ENCODE results near the gene SDK2.
"Not testable (repeated sequence)": the region's sequence is repeated elsewhere in the genome, so short reads cannot be mapped to it uniquely, and the experiment has no call there.

SDK2 gene

GRCh38 chr17:73474370-73474988, 169.8 kb downstream of the SDK2 start:
- DNase-seq, result peak; percentile 72

- not testable (repeated sequence) for DNase-seq
Measured at GRCh38 chr17:73472715-73473114, 171.5 kb downstream of the SDK2 start.

DNA sequence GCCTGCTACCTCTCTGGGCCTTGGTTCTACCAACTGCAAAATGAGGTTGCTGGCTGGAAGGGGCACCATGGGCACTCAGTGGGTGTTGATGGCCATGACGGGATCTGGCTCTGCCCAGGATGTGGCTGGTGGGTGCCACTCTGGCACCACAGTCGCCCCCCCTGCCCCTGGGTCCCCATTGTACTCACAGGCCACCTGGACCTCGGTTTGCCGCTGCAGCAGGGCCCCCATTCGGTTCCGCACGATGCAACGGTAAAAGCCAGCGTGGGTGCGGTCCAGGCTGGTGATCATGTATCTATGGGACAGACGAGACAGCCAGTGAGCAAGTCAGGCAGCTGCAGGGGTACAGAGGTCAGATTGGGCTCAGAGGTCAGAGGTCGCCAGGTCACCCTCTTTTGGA, 172.3 kb downstream of the SDK2 start:
- no peak for DNase-seq

DNA sequence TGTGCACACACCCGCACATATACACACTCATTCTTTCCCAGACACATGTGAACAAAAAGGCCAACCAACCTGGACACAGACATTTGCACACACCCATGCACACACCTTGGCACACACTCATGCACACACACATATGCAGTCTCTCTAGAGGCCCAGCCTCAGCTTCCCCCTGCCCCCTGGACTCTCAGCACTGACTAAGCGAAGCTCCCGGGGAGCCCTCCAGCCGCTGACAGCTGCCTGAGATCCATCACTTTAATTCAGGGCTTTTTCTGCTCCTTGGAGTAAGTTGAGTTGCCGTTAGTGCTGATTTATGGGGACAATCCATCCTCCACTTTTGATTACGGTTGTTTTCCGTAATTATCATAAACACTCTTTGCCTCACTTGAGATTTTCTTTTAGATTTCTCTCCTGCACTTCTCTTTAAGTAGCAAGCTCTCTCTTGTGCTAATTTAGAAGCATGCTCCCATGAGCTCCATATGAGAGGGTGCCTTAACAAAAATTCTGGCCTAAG, 173.9 kb downstream of the SDK2 start:
- no peak for DNase-seq

GRCh38 chr17:73469311-73469710, 174.9 kb downstream of the SDK2 start:
- no peak for DNase-seq

- no peak for DNase-seq
Measured at GRCh38 chr17:73468221-73468620, 176.0 kb downstream of the SDK2 start.

DNA sequence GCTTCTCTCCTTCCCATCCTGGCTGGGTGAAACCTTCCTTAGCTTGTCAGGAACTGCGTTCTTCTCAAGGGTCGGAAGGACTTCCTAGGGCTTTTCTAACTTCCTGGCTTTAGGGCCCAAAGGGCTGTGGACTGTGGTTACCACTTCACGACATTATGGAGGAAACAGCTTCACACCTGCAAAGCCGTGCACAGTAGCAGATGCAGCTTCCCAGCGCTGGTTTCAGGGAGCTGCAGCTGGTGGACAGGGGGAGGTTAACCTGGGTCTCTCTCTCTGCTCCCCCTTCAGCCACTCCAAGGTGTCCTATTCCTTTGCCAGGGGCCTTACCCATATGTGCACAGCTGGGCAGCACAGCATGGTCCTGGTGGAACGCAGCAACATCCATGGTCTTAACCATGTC, 176.6 kb downstream of the SDK2 start:
- DNase-seq, result no peak

- no peak for DNase-seq
Measured at GRCh38 chr17:73466704-73467433, 177.4 kb downstream of the SDK2 start.

DNA sequence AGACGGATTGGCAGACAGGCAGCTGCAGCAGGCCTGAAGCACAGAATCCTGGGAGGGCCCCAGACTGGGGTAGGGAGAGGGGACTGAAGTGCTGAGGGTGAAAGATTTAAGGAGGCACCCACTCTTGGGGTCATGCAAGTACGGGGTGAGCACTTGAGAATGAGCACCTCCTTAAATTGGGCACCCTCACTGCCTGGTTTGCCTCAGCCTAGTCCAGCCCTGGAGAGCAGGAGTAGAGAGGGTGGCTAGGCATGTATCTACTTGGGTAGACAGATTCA, 178.4 kb downstream of the SDK2 start:
- no peak for DNase-seq

- no peak for DNase-seq
Measured at GRCh38 chr17:73465130-73465952, 178.9 kb downstream of the SDK2 start.

GRCh38 chr17:73464447-73464846, 179.8 kb downstream of the SDK2 start:
- DNase-seq, result no peak

- no peak for DNase-seq
Measured at GRCh38 chr17:73463821-73464220, 180.4 kb downstream of the SDK2 start.

DNA sequence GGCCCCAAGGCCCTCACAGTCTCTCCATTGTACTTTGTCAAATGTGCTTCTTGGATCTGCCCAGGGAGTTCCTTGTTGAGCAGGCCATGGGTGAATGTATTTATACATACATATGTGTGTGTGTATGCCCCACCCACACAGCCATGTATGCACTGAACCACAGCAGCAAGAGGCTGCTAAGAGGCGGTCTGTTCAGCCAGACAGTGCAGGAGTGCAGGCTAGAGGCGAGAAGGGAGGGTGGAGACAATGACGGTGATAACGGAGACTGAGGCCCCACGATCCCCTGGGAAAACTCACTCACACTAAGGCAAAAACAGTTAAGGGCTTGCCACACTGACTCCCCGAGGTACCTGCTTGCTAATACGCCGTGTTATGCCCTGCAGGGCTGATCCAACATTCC, 181.4 kb downstream of the SDK2 start:
- DNase-seq, result peak; percentile 53

DNA sequence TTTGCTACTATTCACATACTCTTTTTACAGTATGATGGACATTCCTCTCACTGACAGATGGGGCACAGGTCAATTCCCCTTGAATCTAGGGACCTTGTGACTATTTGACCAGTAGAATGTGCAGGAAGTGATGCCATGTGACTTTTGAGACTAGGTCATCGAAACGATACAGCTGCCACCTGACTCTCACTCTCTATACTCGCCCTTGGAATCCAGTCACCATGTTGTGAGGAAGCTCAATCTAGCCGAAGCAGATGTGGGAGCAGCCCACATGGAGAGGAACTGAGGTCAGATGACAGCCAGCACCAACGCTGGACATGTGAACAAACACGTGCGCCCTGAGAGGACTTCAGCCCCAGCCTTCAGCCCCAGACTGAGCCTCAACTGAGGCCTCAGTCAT, 184.3 kb downstream of the SDK2 start:
- DNase-seq, result no peak

DNA sequence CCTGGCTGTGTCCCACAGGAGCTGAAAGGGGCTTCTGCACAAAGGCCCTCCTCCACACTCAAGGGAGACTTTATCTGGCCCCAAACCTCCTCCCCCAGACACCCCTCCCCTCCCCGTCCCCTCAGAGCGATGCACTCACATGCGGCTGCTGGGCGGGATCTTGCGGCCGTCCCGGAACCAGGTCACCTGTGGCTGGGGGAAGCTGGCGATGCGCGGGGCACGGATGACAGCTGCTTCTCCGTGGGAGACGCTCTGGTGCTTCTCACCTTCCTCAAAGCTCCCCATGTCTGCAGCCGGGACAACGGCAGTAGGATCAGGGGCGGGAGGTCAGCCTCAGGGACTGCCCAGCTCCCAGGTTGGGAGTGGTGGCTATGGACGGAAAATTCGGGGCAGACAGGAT, 188.5 kb downstream of the SDK2 start:
- no peak for DNase-seq

GRCh38 chr17:73455050-73455687, 189.1 kb downstream of the SDK2 start:
- peak; percentile 38 for DNase-seq

- DNase-seq, result not testable (repeated sequence)
Measured at GRCh38 chr17:73453494-73453893, 190.8 kb downstream of the SDK2 start.

DNA sequence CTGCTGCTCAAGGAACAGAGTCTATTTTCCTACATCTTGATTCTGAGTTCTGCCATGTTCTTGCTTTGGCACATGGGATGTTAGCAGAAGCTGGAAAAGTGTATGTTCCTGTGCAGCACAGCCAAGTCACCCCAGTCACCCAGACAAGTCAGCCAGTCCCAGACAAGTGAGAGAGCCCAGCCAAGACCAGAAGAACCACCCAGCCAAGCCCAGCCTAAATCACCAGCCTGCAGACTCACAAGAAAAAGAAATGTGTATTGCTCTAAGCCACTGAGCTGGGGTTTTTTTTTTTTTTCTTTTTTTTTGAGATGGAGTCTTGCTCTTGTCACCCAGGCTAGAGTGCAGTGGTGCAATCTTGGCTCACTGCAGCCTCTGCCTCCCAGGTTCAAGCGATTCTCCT, 191.2 kb downstream of the SDK2 start:
- no peak for DNase-seq

DNA sequence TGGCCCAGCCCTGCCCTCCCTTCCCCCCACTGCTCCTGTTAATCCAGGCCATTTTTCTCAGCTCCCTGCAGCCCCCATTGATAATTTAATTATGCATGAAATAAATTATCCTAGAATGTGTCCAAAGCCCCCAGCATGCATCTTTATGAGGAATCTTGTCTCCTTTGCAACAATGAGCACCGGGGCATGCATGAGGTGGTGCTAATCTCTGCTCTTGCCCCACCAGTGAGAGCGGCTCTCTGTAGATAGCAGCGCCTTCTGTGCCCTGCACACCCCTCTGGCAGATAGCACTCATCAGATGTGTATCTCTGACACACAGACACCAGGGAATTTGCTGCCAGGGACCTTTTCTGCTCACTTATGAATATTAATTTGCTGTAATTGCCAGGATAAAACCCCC, 192.2 kb downstream of the SDK2 start:
- DNase-seq, result no peak

DNA sequence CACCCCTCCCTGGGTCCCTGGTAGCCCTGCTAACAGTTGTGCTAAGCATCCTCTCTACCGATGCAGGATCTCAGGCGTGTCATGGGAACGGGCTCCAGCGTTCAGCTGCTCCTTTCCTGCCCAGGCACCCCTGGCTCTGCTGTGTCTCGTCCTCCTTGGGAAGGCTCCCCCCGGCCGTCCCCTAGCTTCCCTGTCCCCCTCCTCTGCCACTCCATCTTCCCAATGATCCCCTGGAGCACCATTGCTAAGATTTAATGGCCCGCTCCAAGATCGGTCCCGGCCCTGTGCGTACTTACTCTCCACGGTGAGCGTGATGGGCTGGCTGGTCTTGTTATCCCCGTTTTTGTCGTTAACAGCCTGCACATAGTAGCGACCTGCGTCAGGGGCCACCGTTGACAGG, 196.9 kb downstream of the SDK2 start:
- no peak for DNase-seq

DNA sequence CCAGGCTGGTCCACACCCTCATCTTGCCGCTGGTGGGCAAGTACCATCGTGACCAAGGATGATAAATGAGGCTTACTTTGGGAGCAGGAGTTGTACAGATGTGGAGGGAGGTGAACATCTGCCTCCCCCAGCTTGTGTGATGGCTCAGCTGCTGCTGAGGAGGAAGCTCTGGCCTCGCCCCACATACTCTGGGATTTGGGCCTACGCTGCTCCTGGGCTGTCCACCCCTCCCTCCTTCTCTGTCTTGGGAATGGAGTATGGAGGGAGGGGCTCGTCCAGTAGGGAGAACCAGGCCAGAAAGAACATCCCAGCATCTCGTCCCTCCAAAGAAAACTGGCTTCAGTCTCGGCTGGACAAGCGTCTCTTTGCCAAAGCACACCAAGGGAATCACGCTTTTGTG, 197.6 kb downstream of the SDK2 start:
- no peak for DNase-seq

DNA sequence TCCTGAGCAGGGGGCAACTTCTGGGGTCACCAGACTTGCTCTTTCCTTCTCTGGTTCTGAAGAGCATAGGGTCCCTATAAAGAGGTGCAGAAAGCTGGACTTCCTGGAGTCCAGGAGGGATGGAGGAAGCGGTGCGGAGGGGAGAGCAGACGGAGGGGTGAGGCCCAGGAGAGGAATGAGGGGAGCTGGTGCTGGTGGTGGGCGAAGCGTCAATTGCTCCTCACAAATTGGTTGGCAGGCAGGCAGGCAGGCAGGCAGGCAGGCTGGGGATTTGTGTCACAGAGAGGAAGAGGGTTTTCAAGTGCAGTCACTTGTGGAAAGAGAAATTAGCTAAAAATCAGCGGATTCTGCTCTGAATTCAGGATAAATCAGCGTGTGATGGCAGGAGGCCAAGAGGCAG, 198.8 kb downstream of the SDK2 start:
- no peak for DNase-seq

- no peak for DNase-seq
Measured at GRCh38 chr17:73444021-73444420, 200.2 kb downstream of the SDK2 start.

DNA sequence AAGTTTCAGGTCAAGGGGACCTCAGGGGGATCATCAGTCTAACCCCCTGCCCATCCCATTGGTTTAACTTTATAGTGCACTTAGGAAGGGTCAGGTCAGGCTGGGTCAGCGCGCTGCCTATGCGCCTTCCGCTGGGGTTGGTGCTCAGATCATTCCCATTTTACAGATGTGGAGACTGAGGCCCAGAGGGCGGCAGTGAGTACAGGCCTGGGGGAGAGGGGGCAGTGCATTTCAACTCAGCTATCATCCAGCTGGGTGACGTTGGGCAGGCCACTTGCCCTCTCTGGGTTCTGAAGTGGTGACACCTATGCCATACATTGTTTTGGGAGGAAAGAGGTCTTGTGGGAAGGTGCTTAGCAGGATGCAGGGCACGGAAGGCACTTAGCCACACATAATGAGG, 204.6 kb downstream of the SDK2 start:
- no peak for DNase-seq

Measured in DMS53 (cell line).